ENCODE measurements around the gene CLIC6.

The CLIC6 gene

GRCh38 chr21:34668803-34669148 is at the start of gene CLIC6:
Gene CLIC6, plus strand, starts transcription at chr21:34668994. Its CDS starts 395 bp downstream, at chr21:34669389.
- no peak for DNase-seq

GRCh38 chr21:34619841-34620665 is 48.7 kb upstream of the CLIC6 start:
- no peak for DNase-seq

DNA sequence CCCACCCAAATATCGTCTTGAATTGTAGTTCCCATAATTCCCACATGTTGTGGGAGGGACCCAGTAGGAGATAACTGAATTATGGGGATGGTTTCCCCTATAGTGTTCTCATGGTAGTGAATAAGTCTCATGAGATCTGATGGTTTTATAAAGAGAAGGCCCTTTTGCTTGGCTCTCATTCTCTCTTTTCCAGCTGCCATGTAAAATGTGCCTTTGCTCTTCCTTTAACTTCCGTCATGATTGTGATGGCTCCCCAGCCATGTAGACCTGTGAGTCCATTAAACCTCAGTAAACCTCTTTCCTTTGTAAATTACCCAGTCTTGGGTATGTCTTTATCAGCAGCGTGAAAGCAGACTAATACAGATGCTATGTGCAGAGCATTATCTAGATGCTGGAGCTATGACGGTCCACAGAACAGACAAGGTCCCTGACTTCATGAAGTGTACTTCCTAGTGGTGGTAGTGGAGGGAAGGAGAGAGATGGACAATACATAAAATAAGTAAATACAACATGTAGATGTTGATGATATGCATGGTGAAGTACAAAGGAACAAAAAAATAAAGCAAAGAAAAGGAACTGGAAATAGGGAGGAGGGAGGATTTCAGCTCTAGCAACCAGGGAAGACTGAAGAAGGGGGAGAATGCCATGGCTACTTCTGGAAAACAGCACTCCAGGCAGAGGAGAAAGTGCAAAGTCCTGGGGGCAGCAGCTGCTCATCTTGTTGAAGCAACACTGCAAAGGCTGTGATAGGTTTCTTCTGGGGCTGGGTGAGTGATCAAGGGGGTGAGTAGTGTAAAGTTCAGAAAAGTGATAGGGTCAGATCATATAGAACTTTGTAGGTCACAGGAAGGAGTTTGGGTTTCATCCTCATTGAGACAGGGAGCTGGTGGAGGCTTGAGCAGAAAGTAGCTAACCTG is 47.1 kb upstream of the CLIC6 start:
- DNase-seq = no peak

DNA sequence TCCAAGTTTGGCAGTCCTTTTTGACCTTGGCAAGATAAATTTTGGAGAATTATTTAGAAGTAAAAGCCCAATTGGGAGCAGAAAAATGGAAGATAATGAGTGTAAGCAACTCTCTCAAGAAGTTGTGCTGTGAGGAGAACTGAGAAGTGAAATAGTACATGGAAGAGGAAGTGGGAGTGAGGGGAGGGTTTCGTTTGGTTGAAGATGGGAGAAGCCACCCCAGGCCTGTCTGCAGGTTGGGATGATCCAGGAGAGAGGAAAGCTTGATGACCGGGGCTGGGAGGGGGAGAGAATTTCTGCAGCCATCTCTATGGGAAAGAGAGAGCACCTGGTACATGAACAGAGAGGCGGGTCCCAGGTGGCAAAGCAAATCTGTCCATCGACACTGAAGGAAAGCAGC is 45.3 kb upstream of the CLIC6 start:
- DNase-seq = no peak

DNA sequence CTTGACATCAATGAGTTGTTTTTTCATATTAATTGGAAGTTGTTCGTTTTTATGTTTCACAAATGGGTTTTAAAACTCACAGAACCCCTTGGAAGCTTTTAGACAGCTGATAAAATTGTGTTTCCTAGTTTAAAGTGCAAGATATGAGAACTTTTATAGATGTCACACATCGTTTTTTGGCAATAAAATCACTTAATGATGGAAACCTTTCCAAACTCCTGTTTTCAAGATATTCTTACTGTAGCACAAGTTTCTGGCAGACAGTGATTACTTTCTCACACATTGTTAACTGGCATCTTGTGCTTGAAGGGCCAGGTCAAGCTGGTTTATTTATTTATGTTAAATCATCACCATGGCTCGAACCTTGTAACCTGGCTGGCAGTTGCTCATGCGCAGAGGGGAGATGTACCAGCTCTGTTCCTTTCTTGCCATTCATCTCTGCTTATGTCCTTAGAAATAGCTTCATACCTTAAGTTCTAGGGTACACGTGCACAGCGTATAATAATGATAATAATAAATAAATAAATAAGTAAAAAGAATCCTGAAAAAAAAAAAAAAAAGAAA is 43.7 kb upstream of the CLIC6 start:
- DNase-seq = no peak

- DNase-seq = no peak
Observed at GRCh38 chr21:34626131-34626530, 42.7 kb upstream of the CLIC6 start.

- DNase-seq = no peak
Observed at GRCh38 chr21:34630536-34631143, 38.2 kb upstream of the CLIC6 start.

DNA sequence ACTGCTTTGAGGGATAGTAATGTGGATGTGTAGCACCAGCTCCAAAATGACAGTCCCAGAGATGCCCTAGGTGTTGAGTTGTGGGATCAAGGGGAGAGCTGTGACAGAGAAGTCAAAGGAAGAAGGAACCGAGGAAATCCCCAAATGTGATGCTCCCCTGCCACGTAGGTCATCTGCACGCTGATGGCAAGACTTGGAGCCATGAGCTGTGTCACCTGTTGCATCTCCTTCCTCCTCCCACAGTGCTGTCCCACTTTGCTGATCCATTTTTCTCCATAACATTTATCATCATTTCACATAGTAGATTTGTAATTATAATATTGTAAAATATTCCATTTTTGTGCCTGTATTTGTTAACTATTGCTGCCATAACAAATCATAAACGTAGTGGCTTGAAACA is 36.3 kb upstream of the CLIC6 start:
- no peak for DNase-seq

GRCh38 chr21:34635307-34635706 is 33.5 kb upstream of the CLIC6 start:
- DNase-seq = no peak

- DNase-seq = no peak
Observed at GRCh38 chr21:34636961-34637360, 31.8 kb upstream of the CLIC6 start.

DNA sequence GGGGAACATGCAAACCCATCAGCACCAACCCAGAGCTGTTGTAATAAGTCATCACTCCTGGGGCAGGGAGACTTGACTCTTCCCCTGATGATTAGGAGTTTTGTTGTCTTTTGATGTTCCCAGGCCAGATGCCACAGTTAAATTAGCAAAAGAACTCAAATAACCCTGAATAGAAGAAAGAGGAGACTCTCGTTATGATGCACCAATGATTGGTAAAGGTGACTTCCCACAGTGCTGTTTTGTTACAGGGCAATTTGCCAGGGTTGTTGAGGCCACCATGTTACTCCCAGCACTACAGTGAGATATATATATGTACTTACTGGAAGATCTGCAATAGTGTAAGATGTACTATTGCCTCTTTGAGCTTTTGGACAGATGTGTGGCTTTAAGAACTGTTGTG is 29.5 kb upstream of the CLIC6 start:
- no peak for DNase-seq

GRCh38 chr21:34639882-34640788 is 28.7 kb upstream of the CLIC6 start:
- no peak for DNase-seq

DNA sequence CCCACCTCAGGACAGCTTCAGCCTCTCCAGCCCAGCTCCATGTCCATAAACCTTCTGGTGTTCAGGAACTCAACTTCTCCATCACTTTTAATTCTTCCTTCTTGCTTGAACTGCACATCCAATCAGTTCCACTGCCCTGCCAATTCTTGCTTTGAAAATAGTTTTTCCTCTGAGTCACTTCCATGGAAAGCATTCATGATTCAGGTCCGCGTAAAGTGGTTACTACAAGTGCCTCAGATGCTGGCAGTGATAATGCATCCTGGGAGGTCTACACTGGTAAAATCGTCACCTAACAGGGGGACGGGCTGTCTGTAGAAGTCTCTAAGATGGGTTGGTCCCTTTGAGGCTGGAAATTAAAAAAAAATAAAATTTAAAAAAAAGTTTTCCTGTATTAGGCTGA is 27.9 kb upstream of the CLIC6 start:
- no peak for DNase-seq

DNA sequence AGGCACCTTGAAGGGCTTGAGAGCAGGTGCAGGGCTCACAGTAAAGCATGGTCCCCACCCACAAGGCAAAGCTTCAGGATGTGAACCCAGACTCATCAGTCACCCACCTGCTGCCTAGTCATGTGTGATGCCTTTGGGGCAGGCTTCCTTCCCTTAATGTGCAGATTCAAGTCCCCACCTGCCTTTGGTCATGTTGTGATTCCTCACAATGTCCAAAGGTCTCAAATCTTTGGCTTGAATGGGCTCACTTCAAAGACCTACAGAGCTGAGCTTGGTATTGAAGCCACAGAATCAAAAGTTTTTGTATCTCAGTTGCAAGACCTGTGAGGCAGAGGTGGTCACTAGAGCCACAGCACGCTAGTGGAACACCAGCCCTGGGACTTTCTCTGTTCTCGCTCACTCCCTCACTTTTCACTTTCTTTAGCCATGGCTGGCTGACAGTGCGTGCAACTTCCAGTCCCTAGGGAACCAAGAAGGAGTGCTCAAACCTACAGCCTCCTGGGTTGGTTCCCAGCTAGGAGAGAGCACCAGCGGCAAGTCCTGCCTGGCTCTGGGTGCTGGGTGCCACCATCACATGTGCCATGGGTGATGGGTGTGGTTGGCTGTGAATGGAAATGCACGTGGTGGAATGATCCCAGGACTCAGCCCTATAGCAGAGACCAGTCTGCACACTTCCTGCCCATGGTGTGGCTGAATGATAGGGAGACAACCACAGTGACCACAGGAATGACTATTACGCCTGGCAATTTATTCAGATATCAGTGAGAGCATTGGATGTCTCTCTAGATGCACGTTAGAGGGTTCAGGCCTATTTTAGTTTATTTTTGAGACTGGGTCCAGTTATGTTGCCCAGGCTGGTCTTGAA is 26.4 kb upstream of the CLIC6 start:
- DNase-seq = no peak

DNA sequence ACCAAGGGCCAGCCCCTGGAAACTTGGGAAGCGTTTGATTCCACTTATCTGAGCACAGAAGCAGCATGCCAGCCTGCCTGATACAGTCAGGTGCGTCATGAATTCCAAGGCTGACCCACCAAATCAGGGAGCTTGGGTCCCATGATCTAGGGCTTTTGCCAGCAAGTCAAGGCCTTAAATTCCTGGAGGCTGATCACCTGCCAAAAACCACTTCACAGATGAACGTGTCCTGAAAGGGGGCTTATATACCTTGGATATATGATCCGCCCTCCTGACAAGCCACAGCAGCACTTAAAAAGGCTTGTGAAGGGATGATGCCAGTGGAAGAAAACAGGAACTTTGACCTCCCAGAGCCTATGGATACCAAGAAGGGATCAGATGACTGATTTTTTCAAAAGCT is 24.0 kb upstream of the CLIC6 start:
- no peak for DNase-seq

DNA sequence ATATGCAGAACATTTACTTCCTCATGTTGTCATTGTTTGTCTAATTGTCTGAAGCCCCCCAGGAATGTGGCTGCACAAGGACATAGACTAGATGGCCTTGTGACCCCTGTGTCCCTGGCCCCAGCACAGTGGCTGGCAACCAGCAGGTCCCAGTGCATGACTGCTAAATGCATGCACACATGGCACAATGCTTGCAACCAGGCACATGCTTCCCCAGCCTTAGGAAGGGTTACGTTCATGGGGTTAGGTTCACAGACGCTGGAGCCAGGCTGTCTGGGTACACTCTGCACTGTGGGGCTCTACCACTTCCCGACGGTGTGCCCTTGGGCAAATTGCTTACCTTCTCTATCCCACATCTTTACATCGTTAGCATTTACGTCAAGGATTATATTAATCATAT is 21.2 kb upstream of the CLIC6 start:
- DNase-seq = no peak

DNA sequence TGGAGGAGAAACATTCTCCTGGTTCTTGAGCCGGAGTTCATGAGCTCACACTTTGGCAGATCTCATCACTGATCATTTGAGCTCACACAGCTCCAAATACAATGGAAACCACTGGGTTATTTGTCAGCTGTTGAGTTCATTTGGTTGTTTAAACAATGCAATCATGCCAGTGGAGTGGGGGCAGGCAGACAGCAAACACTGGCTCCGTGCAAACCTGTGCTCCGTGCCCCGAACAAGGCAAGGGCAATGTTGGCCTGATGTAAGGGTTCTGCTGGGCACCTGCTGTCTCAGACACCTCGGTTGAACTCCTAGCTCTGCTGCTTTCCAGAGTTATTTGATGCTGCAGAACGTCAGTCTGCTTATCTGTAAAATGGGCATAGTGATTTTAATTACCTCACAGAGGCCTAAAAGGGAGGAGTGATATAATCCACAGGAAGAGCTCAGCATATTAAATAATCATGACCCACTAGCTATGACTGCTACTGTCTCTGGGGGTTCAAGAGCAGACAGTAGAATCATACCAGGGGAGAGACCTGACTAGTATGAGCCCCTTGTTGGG is 20.0 kb upstream of the CLIC6 start:
- DNase-seq = no peak

GRCh38 chr21:34649400-34649799 is 19.4 kb upstream of the CLIC6 start:
- DNase-seq = no peak

DNA sequence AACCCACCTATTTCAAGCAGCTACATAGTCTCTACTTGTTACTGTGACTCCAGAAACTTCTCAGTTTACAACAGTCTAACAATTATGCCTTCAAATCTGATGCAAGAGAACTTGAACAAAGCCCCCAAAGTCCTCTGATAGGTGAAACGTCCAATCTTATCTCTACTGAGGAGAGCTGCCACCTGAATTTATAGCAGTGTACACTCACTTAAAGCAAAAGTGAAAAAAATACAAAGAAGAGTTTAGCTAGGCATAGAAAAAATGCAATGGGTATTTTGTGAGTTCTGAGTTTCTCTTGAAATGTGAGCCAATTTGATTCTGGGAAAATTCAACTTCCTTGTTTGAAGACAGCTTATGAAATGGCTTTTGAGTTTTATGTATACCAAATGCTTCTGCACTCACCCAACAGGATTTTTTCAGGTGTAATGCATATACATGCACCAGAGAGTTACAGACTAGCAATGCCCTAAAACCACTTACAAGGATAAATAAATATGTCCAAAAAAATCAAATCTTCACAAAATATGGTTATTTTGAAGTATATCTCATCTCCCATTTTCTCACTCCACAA is 17.8 kb upstream of the CLIC6 start:
- DNase-seq = no peak

- no peak for DNase-seq
Observed at GRCh38 chr21:34651642-34652041, 17.2 kb upstream of the CLIC6 start.

GRCh38 chr21:34653522-34653921 is 15.3 kb upstream of the CLIC6 start:
- no peak for DNase-seq
